B cell (primary cell): ENCODE measurements around the gene RPGR. TPM values are rescaled to one million over a fixed set of nuclear protein-coding genes. Genes with fewer than 3 reads are reported as not detected.

Source experiments
- ATAC-seq: fragments of 200-7000 bp; cut with Tn5 transposase; one replicate; pipeline ENCODE4 v1.10.0; 2021; ENCODE audit warnings: low read depth, mild to moderate bottlenecking, moderate number of reproducible peaks, moderate library complexity
- CTCF ChIA-PET: fragments of 350-600 bp; sonication (Branson Sonifier 250); formaldehyde crosslinking; loops from one replicate; lab custom pipeline; 2021; ENCODE audit warnings: antibody characterized with exemption, inconsistent platforms; lab: Charles Lee
- POLR2A ChIA-PET: fragments of 350-600 bp; sonication (Branson Sonifier 250); formaldehyde crosslinking; loops from one replicate; lab custom pipeline; 2021; ENCODE audit warnings: antibody characterized with exemption; lab: Charles Lee
- DNase-seq: peaks from one replicate; pipeline ENCODE4 v3.0.0; 2013
- H2AFZ ChIP-seq: 2 replicates; pipeline ENCODE4 v1.6.1; 2012; ENCODE audit warnings: mild to moderate bottlenecking, low read depth, low read length; ENCODE audit not compliant: insufficient read depth, poor library complexity, severe bottlenecking
- H3K27ac ChIP-seq, 2 donors: 1 replicate in 1 of 2; 2 replicates in 1 of 2; pipeline ENCODE4 v1.5.1; 2012 to 2013; ENCODE audit warnings: low read length in 2 of 2, mild to moderate bottlenecking in 2 of 2, moderate library complexity in 1 of 2
- H3K27me3 ChIP-seq, 4 experiments: fragments of 200-600 bp in 1 of 4; sonication (generic) in 1 of 4; replicated peaks in 1 of 4; 1 replicate in 2 of 4; 2 replicates in 2 of 4; pipeline versions ENCODE4 v1.6.1 to v1.7.0; 2013 to 2016; ENCODE audit warnings: low read length in 3 of 4, mild to moderate bottlenecking in 2 of 4, mixed read lengths in 1 of 4, moderate library complexity in 1 of 4; ENCODE audit not compliant: insufficient read depth in 4 of 4, control insufficient read depth in 3 of 4; ENCODE audit errors: control extremely low read depth in 1 of 4
- H3K36me3 ChIP-seq, 2 experiments: replicated peaks in 1 of 2; 1 replicate in 1 of 2; 2 replicates in 1 of 2; pipeline versions ENCODE4 v1.6.1 to v1.7.1; 2013; ENCODE audit warnings: low read length in 1 of 2; ENCODE audit not compliant: insufficient read depth in 2 of 2, control insufficient read depth in 1 of 2; ENCODE audit errors: control extremely low read depth in 1 of 2, extremely low read depth in 1 of 2
- H3K4me1 ChIP-seq, 2 donors: fragments of 200-600 bp in 1 of 2; sonication (generic) in 1 of 2; 1 replicate in 1 of 2; 2 replicates in 1 of 2; pipeline versions ENCODE4 v1.5.1 to v1.6.1; 2013 to 2017; ENCODE audit warnings: low read length in 2 of 2; ENCODE audit not compliant: control insufficient read depth in 2 of 2, insufficient read depth in 2 of 2
- H3K4me2 ChIP-seq: replicated peaks from 2 replicates; pipeline ENCODE3; 2012; ENCODE audit warnings: mild to moderate bottlenecking, low read depth, low read length; ENCODE audit not compliant: poor library complexity, severe bottlenecking
- H3K4me3 ChIP-seq, 5 experiments: fragments of 200-600 bp in 1 of 5; sonication (generic) in 1 of 5; 1 replicate in 3 of 5; 2 replicates in 2 of 5; pipeline versions ENCODE4 v1.5.1 to v1.7.0; 2011 to 2016; ENCODE audit warnings: low read length in 4 of 5, mild to moderate bottlenecking in 4 of 5, low read depth in 2 of 5, control low read depth in 1 of 5, moderate library complexity in 1 of 5; ENCODE audit not compliant: insufficient read depth in 1 of 5; ENCODE audit errors: control extremely low read depth in 1 of 5, extremely low read depth in 1 of 5
- H3K79me2 ChIP-seq: fragments of 200-600 bp; sonication (generic); one replicate; pipeline ENCODE4 v1.6.0; 2016; ENCODE audit warnings: low read length; ENCODE audit not compliant: control insufficient read depth, insufficient read depth
- H3K9ac ChIP-seq: fragments of 200-600 bp; sonication (generic); 2 replicates; pipeline ENCODE4 v1.6.1; 2017; ENCODE audit warnings: mild to moderate bottlenecking, low read length, moderate library complexity
- H3K9me3 ChIP-seq, 3 donors: one replicate each; pipeline versions ENCODE4 v1.6.1 to v1.7.1; 2013; ENCODE audit warnings: low read length in 2 of 3; ENCODE audit not compliant: control insufficient read depth in 2 of 3, insufficient read depth in 1 of 3; ENCODE audit errors: control extremely low read depth in 1 of 3
- H4K20me1 ChIP-seq: 2 replicates; pipeline ENCODE4 v1.6.0; 2012; ENCODE audit warnings: mild to moderate bottlenecking, low read length; ENCODE audit not compliant: insufficient read depth, control insufficient read depth, poor library complexity, severe bottlenecking
- H3K27ac Mint-ChIP-seq: one replicate; pipeline ENCODE4 v1.8.0; 2021; ENCODE audit warnings: mixed read lengths
- H3K27me3 Mint-ChIP-seq: one replicate; pipeline ENCODE4 v1.8.0; 2021; ENCODE audit warnings: mixed read lengths
- H3K4me1 Mint-ChIP-seq: one replicate; pipeline ENCODE4 v1.8.0; 2021; ENCODE audit warnings: mixed read lengths
- H3K4me3 Mint-ChIP-seq: one replicate; pipeline ENCODE4 v1.8.0; 2021; ENCODE audit warnings: mixed read lengths
- H3K9me3 Mint-ChIP-seq: one replicate; pipeline ENCODE4 v1.8.0; 2022; ENCODE audit warnings: mixed read lengths; ENCODE audit not compliant: insufficient read depth
- EZH2 ChIP-seq: IDR thresholded peaks from 2 replicates; pipeline ENCODE4 v1.6.1; 2012; ENCODE audit warnings: borderline replicate concordance, low read depth, mild to moderate bottlenecking, moderate library complexity, low read length; ENCODE audit not compliant: insufficient read depth, poor library complexity, severe bottlenecking
- WGBS: methylation state at CpG from one replicate; pipeline ENCODE4 v1.1.5; 2013; ENCODE audit warnings: missing lambda C conversion rate; ENCODE audit not compliant: insufficient coverage; 5-methylcytosine and 5-hydroxymethylcytosine counted together
- intact Hi-C: fragments of 100-400 bp; cut with micrococcal nuclease; formaldehyde crosslinking; loops from one replicate; pipeline ENCODE4 v1.10.0; 2022
- polyA plus RNA-seq: library from polyadenylated mRNA; depleted of rRNA; stranded (reverse); fragments of >200 nt; gene quantifications from 2 replicates; pipeline ENCODE4 v1.2.3, GENCODE V29; 2012
- total RNA-seq, 2 donors: library from RNA; stranded (reverse); fragments of 120-200 nt in 1 of 2; gene quantifications; 1 replicate in 1 of 2; 2 replicates in 1 of 2; pipeline versions ENCODE4 v1.2.3 to v1.2.4, GENCODE V29; 2013 to 2022
- TF ChIP-seq, protein P1 (sequence below): fragments of 200-600 bp; IDR thresholded peaks from one replicate; pipeline ENCODE4 v1.8.0; 2022; ENCODE audit warnings: antibody characterized with exemption, mild to moderate bottlenecking

RPGR gene
- total and polyA plus RNA-seq, 2 donors (not counting 1 experiment from before 2014, with no cell fraction given), result 4.2 to 26.8 TPM

DNA sequence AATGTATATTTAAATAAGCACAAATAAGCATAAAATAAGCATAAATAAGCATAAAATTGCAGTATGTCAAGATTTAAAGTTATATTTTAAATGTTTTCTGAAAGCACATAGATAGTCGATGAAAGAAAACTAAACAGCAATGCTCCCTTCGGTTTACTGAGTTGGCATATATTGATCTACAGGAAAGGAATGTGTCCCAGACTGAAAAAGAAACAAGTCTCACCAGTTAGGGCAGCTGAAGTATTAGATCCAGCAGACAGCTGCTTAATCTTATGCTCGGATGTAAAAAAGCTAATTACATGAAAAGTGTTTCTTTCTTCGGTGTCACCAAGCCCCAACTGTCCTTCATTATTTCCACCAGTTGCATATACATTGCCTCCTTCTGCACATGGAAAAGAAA lies 8.7 kb downstream of the RPGR start:
- no peaks in the 10 kb centered on the region for H3K27me3 Mint-ChIP-seq
- Histone ChIP-seq H3K9me3 (no peaks in the 10 kb centered on the region), H3K4me2 (no peak overlapping the region), H2AFZ (no peak overlapping the region), H3K9ac (no peak overlapping the region), H3K79me2 (no peaks in the 10 kb centered on the region), H3K4me1 (no peaks in the 10 kb centered on the region), H3K27me3 (no peaks in the 10 kb centered on the region), H3K4me3 (no peak overlapping the region), H3K36me3 (peaks cover 0 to 6% of the 10 kb centered on the region in 2 experiments), H3K27ac (no peak overlapping the region), H4K20me1 (no peaks in the 10 kb centered on the region)
- H3K9me3 Mint-ChIP-seq, result no peaks in the 10 kb centered on the region
- intact Hi-C loops, result no loop called here
- CTCF ChIA-PET, result interaction anchor here (1.4 kb wide), 1 partner anchor 9 kb away, joined by 7 read pairs; the partner anchor contains the start of gene RPGR
- DNase-seq, result no peak
- H3K4me3 Mint-ChIP-seq, result no peak overlapping the region
- no peak for ATAC-seq
- POLR2A ChIA-PET, result no interaction called here
- H3K27ac Mint-ChIP-seq, result no peak overlapping the region
- no CpG with 5 or more reads among the region's 4 CpGs for WGBS
- TF ChIP-seq EZH2, result no peak
- TF ChIP-seq, protein P1, sequence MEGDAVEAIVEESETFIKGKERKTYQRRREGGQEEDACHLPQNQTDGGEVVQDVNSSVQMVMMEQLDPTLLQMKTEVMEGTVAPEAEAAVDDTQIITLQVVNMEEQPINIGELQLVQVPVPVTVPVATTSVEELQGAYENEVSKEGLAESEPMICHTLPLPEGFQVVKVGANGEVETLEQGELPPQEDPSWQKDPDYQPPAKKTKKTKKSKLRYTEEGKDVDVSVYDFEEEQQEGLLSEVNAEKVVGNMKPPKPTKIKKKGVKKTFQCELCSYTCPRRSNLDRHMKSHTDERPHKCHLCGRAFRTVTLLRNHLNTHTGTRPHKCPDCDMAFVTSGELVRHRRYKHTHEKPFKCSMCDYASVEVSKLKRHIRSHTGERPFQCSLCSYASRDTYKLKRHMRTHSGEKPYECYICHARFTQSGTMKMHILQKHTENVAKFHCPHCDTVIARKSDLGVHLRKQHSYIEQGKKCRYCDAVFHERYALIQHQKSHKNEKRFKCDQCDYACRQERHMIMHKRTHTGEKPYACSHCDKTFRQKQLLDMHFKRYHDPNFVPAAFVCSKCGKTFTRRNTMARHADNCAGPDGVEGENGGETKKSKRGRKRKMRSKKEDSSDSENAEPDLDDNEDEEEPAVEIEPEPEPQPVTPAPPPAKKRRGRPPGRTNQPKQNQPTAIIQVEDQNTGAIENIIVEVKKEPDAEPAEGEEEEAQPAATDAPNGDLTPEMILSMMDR, result no peak
- H3K4me1 Mint-ChIP-seq, result no peaks in the 10 kb centered on the region

- POLR2A ChIA-PET, result no interaction called here
- H3K4me1 Mint-ChIP-seq, result no peaks in the 10 kb centered on the region
- ATAC-seq, result no peak
These were observed 9.1 kb downstream of the RPGR start for GRCh38 chrX:38318196-38318595.

More at GRCh38 chrX:38318196-38318595, 9.1 kb downstream of the RPGR start:
- H3K9me3 Mint-ChIP-seq, result no peaks in the 10 kb centered on the region
- H3K27me3 Mint-ChIP-seq, result no peaks in the 10 kb centered on the region
- no peak overlapping the region for H3K4me2 ChIP-seq
- no peaks in the 10 kb centered on the region for H4K20me1 ChIP-seq
- H3K4me1 ChIP-seq, result no peaks in the 10 kb centered on the region
- no peak overlapping the region for H2AFZ ChIP-seq
- no peaks in the 10 kb centered on the region for H3K79me2 ChIP-seq
- no peak overlapping the region for H3K4me3 ChIP-seq
- peaks cover 0 to 6% of the 10 kb centered on the region in 2 experiments for H3K36me3 ChIP-seq
- H3K27ac Mint-ChIP-seq, result no peak overlapping the region
- no peak overlapping the region for H3K4me3 Mint-ChIP-seq
- TF ChIP-seq, protein P1, result no peak
- no peak for TF ChIP-seq EZH2
- H3K27ac ChIP-seq, result no peak overlapping the region
- H3K9ac ChIP-seq, result no peak overlapping the region
- CTCF ChIA-PET, result interaction anchor here (1.4 kb wide), 1 partner anchor 9 kb away, joined by 7 read pairs; the partner anchor contains the start of gene RPGR
- WGBS, result no CpG with 5 or more reads among the region's 3 CpGs
- intact Hi-C loops, result no loop called here
- no peaks in the 10 kb centered on the region for H3K9me3 ChIP-seq
- DNase-seq, result no peak
- no peaks in the 10 kb centered on the region for H3K27me3 ChIP-seq
